ENCODE results near the gene ZC3H12D.

ZC3H12D gene

DNA sequence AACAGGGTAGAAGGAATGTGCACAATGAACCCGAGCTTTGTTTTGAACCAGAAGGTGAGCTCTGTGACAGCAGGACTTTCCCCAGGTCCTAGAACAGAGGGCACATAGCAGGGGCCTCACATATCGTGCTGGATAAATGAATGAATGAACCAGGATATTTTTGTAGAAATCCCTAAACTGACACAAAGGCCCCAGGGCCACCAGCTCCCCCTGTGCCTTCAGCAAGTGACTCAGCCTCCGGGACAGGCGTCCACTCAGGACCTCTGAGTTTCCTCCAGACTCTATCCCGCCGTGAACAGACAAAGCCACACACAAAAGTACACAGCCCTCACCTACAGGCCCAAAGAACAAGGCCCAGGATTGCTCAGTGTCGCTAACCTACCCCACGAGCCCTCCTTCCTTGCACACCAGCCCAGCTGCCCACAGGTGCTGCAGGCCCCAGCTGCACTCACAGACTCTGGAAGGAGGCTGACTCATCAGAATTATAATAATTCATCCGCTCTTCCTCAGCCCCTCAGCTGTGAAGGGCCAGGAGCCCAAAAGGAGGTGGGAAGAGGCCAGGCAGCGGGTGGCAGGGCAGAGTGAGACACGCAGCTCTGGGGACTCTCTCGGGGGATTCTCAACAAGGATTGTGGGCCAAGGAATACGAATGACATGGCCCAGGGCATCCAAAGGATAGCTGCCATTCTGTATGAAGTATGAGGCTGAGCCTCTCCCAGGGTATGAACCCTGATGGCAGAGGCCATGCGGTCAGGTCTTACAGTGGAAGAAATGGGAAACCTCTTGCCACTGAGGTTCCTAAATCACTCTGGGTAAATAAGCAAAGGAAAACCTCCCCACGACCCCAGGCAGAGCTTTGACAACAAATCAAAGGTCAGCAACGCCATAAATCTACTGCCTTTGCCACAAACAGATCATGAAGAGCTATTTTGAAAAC, 43.8 kb downstream of the ZC3H12D start:
- no peak for DNase-seq

- DNase-seq = no peak
Observed at GRCh38 chr6:149439626-149440025, 45.2 kb downstream of the ZC3H12D start.

- no peak for DNase-seq
Observed at GRCh38 chr6:149438855-149439254, 46.0 kb downstream of the ZC3H12D start.

DNA sequence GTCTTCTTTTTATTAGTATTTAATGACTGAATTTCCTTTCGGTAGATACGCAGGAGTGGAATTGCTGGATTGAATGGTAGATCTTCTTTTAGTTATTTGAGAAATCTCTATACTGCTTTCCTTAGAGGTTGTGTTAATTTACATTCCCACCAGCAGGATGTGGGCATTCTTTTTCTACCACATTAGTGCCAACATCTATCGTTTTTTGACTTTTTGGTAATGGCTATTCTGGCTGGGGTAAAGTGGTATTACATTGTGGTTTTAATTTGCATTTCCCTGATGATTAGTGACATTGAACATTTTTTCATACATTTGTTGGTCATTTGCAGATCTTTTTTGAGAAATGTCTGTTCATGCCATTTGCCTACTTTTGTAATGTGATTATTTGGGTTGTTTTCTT, 47.6 kb downstream of the ZC3H12D start:
- no peak for DNase-seq

GRCh38 chr6:149436647-149437046, 48.2 kb downstream of the ZC3H12D start:
- no peak for DNase-seq

DNA sequence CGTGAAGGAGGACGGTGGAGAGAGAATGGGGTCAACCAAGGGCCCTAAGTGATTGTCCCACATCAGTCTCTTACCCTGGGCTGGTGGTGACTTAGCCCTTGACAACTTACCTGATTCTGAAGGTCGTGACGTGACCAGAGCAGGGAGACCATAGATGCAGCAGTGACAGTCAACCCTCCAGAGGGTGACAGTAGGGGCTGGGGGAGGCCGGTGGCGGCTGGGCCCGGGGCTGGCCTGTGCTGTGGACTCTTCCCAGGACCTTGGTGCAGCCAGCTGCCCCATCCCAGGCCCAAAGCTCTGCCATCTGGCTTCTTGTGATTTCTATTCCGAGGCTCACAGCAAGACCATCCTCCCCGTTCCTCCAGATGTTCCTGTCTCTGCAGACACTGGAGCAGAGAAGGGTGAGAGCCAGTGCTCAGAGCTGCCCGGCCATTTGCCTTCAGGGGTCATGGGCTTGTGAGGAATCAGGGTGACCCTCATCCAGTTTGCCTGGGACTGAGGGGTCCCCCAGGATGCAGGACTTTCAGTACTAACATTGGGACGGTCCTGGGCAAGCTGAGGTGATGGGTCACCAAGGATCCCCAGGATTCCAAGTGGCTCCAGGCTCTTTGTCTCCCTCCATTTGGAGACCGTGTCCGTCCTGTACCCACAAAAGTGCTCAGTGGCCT, 48.8 kb downstream of the ZC3H12D start:
- DNase-seq = no peak

DNA sequence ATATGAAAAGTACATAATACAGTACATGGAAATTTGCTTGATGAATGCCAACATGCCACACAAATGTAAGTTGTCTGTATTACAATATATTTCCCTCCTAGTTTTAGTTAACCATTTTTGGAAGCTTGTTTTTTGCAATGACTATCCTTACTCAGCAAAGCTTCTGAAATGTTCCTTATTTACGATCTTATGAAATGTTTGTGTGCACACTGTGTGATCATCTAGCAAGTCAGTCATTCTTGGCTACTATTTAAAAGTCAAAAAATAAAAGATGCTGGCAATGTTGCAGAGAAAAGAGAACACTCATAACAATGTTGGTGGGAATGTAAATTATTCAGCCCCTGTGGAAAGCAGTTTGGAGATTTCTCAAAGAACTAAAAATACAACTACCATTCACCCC, 50.9 kb downstream of the ZC3H12D start:
- DNase-seq = no peak

DNA sequence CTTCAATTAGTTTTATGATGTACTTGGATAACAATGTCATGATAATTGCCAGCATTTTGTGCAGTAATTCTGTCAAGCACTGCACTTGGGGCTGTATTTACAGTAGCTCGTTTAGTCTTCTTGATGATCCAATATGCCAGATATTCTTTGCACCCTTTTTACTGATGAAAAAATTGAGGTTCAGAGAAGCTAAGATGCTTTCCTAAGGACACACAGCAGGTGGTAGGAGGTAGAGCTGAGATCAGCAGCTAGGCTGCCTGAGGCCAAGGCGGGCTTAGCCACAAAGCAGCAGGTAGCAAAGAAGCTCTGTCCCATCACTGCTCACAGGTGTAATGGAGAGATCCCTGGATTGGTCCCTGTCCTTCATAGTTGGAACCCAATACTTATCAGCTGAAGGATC, 51.4 kb downstream of the ZC3H12D start:
- DNase-seq = no peak

DNA sequence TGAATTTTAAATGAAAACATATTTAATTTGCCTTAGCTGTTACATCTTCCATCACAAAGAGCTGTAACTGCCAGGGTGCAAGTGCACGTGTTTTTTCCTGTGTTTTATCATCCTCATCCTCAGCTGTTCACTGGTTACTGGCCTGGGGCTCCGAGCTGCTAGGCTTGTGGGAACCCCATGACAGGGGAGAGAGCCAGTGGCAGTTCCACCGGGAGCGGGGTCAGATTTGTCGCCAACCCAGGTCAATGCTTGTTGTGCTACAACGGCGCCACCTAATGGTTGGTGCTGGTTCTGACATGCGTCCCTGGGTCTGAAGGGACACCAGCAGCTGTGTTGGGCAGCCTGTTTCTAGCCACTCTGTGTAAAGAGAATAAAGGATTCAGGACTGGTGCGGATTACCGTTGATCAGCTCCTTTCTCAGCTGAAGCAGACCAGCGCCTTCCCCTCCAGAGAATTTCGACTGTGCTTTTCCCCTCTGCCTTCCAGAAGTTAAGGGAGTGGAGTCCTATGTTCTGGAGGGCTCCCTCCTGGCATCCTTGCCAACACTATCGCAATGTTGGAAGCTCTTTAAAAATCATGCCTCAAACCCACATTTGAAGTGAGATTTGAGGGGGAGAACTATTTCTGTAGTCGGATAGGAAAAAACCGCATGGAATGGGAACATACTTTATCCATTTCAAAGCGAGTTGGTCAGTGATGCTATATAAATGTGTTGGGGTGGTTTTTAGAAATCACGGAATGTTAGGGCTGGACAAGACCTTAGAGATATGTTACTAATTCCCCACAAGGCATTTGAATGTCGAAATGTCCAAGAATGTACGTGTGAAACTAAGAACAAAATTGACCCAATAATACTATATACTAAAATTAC, 52.7 kb downstream of the ZC3H12D start:
- peak; percentile 86 for DNase-seq

GRCh38 chr6:149429427-149430360, 55.1 kb downstream of the ZC3H12D start:
- DNase-seq = no peak

DNA sequence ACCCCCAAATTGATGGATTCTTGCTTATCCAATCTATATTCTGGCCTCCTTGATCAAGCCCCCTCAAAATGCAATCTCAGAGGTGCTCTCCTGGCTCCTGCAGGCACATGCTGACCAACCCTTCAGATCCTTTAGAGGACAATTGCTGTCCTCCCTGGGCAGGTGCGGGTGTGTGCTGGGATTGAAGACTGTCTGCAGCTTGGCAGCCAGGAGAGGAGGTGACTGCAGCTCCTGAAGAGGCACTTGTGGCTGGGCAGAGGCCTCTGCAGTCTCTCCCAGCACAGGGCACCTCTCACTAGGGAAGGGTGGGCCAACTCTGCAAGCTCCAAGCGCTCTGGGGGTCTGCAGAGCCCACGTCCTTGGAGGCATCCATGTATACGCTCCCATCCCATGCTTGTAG, 56.2 kb downstream of the ZC3H12D start:
- DNase-seq = no peak

DNA sequence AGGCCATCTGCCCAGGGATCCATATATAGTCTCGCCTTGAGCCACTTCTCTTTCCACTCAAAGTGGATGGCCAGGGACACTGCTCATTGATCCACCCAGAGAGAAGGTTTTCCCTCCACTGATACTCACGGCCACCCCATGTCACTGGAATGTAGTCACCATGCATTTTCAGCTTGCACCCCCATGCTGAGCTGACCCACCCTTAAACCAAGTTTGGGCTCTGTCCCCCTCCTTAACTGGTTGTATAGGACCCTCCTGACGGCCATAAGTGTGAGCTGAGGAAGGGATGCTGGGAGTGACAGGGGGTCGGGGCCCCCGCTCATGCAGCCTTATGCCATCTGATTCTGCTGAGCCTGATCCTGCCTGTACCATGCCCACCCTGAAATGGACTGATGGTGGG, 59.1 kb downstream of the ZC3H12D start:
- DNase-seq = no peak

- DNase-seq = no peak
Observed at GRCh38 chr6:149425224-149425623, 59.6 kb downstream of the ZC3H12D start.

DNA sequence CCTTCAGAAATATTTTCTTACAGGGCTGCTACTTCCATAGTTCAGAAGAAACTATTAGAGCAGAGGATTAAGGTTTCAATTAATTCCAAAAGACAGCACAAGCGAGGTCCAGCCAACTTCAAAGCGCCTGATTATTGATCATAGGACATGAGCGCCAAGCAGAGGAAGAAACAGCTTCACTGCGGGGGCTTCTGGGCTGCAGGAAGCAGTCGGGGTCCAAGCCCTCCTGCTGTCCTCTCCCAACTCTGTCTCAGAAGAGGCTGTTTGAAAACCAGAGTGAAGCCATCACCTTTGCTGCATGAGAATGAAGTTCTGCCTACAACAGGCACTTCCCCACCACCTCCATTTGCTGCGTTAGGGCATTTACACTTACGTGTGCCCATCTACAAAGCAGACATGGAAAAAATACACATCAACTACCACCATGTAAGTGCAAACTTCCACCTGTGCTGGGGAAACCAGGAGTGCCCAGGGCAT, 60.8 kb downstream of the ZC3H12D start:
- DNase-seq = no peak

DNA sequence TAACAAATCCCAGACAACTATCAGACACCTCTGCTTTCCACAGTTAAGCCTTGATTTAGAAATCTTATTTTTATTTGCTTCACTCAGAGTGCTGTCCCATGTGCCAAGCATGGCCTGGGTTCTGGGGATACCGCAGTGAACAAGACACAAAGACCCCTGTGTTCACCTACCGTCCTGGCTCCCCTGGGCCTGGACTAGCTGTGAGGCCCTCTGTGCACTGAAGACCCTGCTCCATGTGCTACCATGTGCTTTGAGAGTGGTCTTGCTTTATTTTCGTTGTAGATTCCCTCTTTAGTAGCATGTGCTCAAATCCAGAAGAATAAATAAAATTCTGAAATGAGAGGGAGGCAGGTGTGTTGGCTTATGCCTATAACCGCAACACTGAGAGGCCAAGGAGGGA, 62.2 kb downstream of the ZC3H12D start:
- DNase-seq = no peak

DNA sequence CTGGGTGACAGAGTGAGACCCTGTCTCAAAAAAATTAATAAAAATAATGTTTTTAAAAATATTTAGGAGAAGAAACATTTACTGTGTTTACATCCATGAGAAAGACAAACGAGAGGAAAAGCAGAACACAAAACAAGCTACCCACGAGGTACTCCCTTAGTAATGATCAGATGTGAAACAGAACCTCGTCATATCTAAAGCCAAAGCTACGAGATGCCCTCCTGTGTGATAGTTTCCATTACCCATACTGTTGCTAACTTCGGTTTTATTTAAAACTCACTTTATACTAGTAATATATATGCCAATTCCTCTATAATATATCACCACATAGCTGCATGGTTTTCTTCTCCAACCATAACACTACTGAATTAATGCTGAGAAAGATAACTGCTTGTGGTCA, 63.7 kb downstream of the ZC3H12D start:
- no peak for DNase-seq

GRCh38 chr6:149419696-149420404, 65.0 kb downstream of the ZC3H12D start:
- no peak for DNase-seq

GRCh38 chr6:149414821-149415220, 70.0 kb downstream of the ZC3H12D start:
- DNase-seq = no peak

DNA sequence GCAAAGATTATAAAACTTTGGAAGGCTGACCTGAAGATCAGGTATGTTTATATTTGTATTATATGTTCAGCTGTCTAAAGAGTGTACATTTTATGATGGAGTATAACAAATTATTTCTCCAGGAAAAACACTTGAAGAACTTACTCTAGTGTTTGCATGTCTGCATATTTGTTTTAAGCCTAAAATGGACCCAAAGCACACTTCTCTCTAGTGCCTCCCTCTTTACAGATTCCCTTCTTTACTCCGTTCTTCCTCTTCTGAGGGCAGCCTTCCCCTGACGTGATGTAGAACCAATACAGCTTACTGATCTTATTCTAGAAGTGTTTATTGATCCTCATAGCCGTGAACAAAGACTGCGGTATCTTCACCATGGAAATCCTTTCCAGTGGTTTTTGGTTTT, 70.8 kb downstream of the ZC3H12D start:
- DNase-seq = no peak

DNA sequence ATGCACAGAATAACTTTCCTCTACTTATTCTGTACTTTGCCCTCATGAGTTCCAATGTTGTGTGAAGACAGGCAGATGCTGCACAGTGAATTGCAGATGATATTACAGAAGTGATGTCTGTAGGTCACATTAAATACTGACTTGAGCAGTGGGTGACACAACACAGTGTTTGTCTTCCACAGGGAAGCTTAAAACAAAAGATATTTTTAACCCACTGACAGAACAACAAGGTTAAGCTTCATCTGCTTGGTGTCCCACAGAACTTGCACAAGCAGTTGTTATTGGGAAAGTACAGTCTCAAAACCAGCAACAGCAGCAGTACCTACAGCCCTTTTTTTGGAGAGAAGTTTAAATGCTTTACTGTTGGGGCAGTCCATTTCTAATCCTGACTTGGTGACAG, 74.3 kb downstream of the ZC3H12D start:
- no peak for DNase-seq

GRCh38 chr6:149409617-149410016, 75.2 kb downstream of the ZC3H12D start:
- no peak for DNase-seq
